ENCODE measurements around the gene CLTRN. TPM values are rescaled to one million over a fixed set of nuclear protein-coding genes. Genes with fewer than 3 reads are reported as not detected.
A peak's percentile ranks its signal among the peaks of the same experiment; 100 is the strongest.

Gene CLTRN
- total and polyA plus RNA-seq, 2 of the 13 experiments (the other 11 are each of a cell fraction or from before 2014, with no cell fraction given) = 0.37 to 0.53 TPM

DNA sequence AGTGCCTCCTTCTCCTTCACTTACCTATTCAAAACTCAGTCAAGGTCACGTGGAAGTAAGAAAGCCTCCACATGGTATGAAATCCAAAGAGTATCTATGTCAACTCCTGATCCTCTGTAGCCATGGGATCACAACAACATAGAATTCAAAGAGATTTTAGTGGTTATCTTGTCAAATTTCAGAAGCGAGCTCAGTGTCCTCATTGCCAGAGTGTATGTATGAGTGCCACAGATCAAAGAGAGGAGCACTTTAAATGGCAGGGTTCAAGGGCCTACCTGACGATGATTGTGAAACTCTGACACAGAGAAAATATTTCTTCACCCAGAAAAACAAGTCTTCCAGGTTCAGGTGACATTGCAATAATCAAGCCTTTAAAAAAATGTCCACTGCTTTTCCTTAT is 62.7 kb downstream of the CLTRN start (continued):
- TF ChIP-seq SP1 (IDR thresholded peaks at IDR 0.05) = no peak
- TF ChIP-seq SP1 (CRISPR knock-in tag; IDR thresholded peaks at IDR 0.05) = no peak
- TF ChIP-seq FOXO1 (CRISPR knock-in tag; IDR thresholded peaks at IDR 0.05) = peak; percentile 82
- TF ChIP-seq NR2F2 (IDR thresholded peaks at IDR 0.05; ENCODE audit: borderline replicate concordance, low read depth) = peak; percentile 71; the same call in 1 of the 2 replicates
- TF ChIP-seq EP300 (IDR thresholded peaks at IDR 0.05; ENCODE audit: low read depth in 2 of 2, low read length in 2 of 2) = peak in 1 of 2 experiments; percentile 73; a peak in 2 of 4 replicates
- no peak for TF ChIP-seq EP300 (CRISPR knock-in tag; IDR thresholded peaks at IDR 0.05; ENCODE audit: borderline replicate concordance)
- peak; percentile 38; the same call in 1 of the 2 replicates for TF ChIP-seq SALL1 (CRISPR knock-in tag; IDR thresholded peaks at IDR 0.05)
- TF ChIP-seq, protein P1, sequence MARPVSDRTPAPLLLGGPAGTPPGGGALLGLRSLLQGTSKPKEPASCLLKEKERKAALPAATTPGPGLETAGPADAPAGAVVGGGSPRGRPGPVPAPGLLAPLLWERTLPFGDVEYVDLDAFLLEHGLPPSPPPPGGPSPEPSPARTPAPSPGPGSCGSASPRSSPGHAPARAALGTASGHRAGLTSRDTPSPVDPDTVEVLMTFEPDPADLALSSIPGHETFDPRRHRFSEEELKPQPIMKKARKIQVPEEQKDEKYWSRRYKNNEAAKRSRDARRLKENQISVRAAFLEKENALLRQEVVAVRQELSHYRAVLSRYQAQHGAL (CRISPR knock-in tag; IDR thresholded peaks at IDR 0.05; ENCODE audit: not compliant biosample characterization) = no peak
- TF ChIP-seq ZGPAT (CRISPR knock-in tag; IDR thresholded peaks at IDR 0.05) = 0 out of 2 replicates have a peak, but pooled peaks have one; percentile 45
- no peak for TF ChIP-seq TRIM22 (IDR thresholded peaks at IDR 0.05)
- no peak for TF ChIP-seq ZNF775 (CRISPR knock-in tag; IDR thresholded peaks at IDR 0.05; ENCODE audit: borderline replicate concordance)
- TF ChIP-seq ATRX (CRISPR knock-in tag; IDR thresholded peaks at IDR 0.05; ENCODE audit: borderline replicate concordance) = no peak
- TF ChIP-seq ZHX2 (IDR thresholded peaks at IDR 0.05; ENCODE audit: low read depth) = no peak
- TF ChIP-seq ZHX2 (CRISPR knock-in tag; IDR thresholded peaks at IDR 0.05; ENCODE audit: borderline replicate concordance) = no peak
- no peak for TF ChIP-seq ZNF747 (CRISPR knock-in tag; IDR thresholded peaks at IDR 0.05; ENCODE audit: borderline replicate concordance)
- peak; percentile 28; the same call in 1 of the 2 replicates for TF ChIP-seq MIXL1 (CRISPR knock-in tag; IDR thresholded peaks at IDR 0.05)
- TF ChIP-seq, protein P2, sequence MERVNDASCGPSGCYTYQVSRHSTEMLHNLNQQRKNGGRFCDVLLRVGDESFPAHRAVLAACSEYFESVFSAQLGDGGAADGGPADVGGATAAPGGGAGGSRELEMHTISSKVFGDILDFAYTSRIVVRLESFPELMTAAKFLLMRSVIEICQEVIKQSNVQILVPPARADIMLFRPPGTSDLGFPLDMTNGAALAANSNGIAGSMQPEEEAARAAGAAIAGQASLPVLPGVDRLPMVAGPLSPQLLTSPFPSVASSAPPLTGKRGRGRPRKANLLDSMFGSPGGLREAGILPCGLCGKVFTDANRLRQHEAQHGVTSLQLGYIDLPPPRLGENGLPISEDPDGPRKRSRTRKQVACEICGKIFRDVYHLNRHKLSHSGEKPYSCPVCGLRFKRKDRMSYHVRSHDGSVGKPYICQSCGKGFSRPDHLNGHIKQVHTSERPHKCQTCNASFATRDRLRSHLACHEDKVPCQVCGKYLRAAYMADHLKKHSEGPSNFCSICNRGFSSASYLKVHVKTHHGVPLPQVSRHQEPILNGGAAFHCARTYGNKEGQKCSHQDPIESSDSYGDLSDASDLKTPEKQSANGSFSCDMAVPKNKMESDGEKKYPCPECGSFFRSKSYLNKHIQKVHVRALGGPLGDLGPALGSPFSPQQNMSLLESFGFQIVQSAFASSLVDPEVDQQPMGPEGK (CRISPR knock-in tag; IDR thresholded peaks at IDR 0.05) = no peak
- peak; percentile 83 for TF ChIP-seq CEBPB (IDR thresholded peaks at IDR 0.05; ENCODE audit: borderline replicate concordance, low read depth, low read length)
- no peak for TF ChIP-seq ZFY (CRISPR knock-in tag; IDR thresholded peaks at IDR 0.05)
- TF ChIP-seq ZNF263 (CRISPR knock-in tag; IDR thresholded peaks at IDR 0.05) = peak; percentile 79
- no peak for TF ChIP-seq SP5 (CRISPR knock-in tag; IDR thresholded peaks at IDR 0.05; ENCODE audit: borderline replicate concordance, low read depth)

Measured in HepG2 (cell line).